HCT116 (cell line): Measurements from ENCODE around the gene HPS1. TPM values are rescaled to one million over a fixed set of nuclear protein-coding genes. Genes with fewer than 3 reads are reported as not detected.

Experiments used
- ATAC-seq: fragments of 200-7000 bp; cut with Tn5 transposase; 2 replicates; pipeline ENCODE4 v1.9.1; 2020; ENCODE audit warnings: mild to moderate bottlenecking, moderate library complexity
- BruUV-seq: library from RNA; stranded (reverse); fragments of 400-500 nt; replicated peaks from 2 replicates; lab custom pipeline; 2021; lab: Mats Ljungman, UMichigan
- CTCF ChIA-PET: fragments of 300-600 bp; sonication (Branson Sonifier 250); formaldehyde crosslinking; loops from one replicate; lab custom pipeline; 2021; ENCODE audit warnings: antibody characterized with exemption; lab: Charles Lee
- POLR2A ChIA-PET: fragments of 300-600, 350-600 bp; sonication (Branson Sonifier 250); formaldehyde crosslinking; loops from one replicate; lab custom pipeline; 2021; ENCODE audit warnings: antibody characterized with exemption; lab: Charles Lee
- RAD21 ChIA-PET, 2 experiments: fragments of 300-600 bp; sonication (Branson Sonifier 250); formaldehyde crosslinking; loops; one replicate each; lab custom pipeline; 2023; ENCODE audit warnings: low total read pairs in 2 of 2; ENCODE audit not compliant: uncharacterized antibody in 2 of 2, unreplicated experiment in 2 of 2, low non-redundant PET in 1 of 2; lab: Charles Lee
- DNase-seq: peaks from one replicate; pipeline ENCODE4 v3.0.0-alpha.2; 2010; ENCODE audit warnings: low read depth, low spot score
- H2AFZ ChIP-seq: fragments of 200-600 bp; shearing (Covaris generic), sonication (generic); 2 replicates; pipeline ENCODE4 v1.6.1; 2017; ENCODE audit warnings: low read depth, mixed run types, mixed read lengths, antibody characterized with exemption, low read length; ENCODE audit not compliant: poor library complexity, severe bottlenecking
- H3K27ac ChIP-seq: 2 replicates; pipeline ENCODE4 v1.5.1; 2012; ENCODE audit warnings: low read depth, low read length
- H3K27me3 ChIP-seq: fragments of 200-600 bp; sonication (generic); 2 replicates; pipeline ENCODE4 v1.6.1; 2016; ENCODE audit warnings: mixed run types, low read length, mixed read lengths; ENCODE audit not compliant: insufficient read depth
- H3K36me3 ChIP-seq, 2 experiments: fragments of 200-500 bp in 1 of 2; fragments of 200-600 bp in 1 of 2; sonication (Bioruptor generic) in 1 of 2; sonication (generic) in 1 of 2; 2 replicates each; pipeline versions ENCODE4 v1.5.1 to v1.6.1; 2014 to 2016; ENCODE audit warnings: low read length in 2 of 2, inconsistent platforms in 1 of 2, mixed read lengths in 1 of 2, mixed run types in 1 of 2; ENCODE audit not compliant: insufficient read depth in 2 of 2, control insufficient read depth in 1 of 2
- H3K4me1 ChIP-seq, 2 experiments: fragments of 200-600 bp in 1 of 2; sonication (generic) in 1 of 2; 2 replicates each; pipeline versions ENCODE4 v1.5.1 to v1.6.1; 2012 to 2017; ENCODE audit warnings: low read length in 2 of 2, inconsistent platforms in 1 of 2, mild to moderate bottlenecking in 1 of 2, mixed read lengths in 1 of 2, mixed run types in 1 of 2, moderate library complexity in 1 of 2; ENCODE audit not compliant: insufficient read depth in 2 of 2, control insufficient read depth in 1 of 2
- H3K4me2 ChIP-seq: fragments of 200-600 bp; sonication (generic); 2 replicates; pipeline ENCODE4 v1.6.1; 2017; ENCODE audit warnings: mixed run types, low read length, mixed read lengths
- H3K4me3 ChIP-seq, 2 experiments: fragments of 200-600 bp in 1 of 2; sonication (generic) in 1 of 2; replicated peaks in 1 of 2; 2 replicates each; pipeline ENCODE4 v1.5.1; 2011 to 2016; ENCODE audit warnings: low read length in 2 of 2, control low read depth in 1 of 2, low read depth in 1 of 2, mild to moderate bottlenecking in 1 of 2, mixed read lengths in 1 of 2, mixed run types in 1 of 2
- H3K79me2 ChIP-seq: fragments of 200-600 bp; sonication (generic); 2 replicates; pipeline ENCODE4 v1.6.1; 2017; ENCODE audit warnings: mild to moderate bottlenecking, mixed run types, low read length, moderate library complexity, mixed read lengths; ENCODE audit not compliant: insufficient read depth
- H3K9ac ChIP-seq: fragments of 200-600 bp; sonication (generic); 2 replicates; pipeline ENCODE4 v1.6.1; 2016; ENCODE audit warnings: low read length, mixed read lengths
- H3K9me2 ChIP-seq: fragments of 200-600 bp; sonication (generic), shearing (Covaris generic); 2 replicates; pipeline ENCODE4 v1.6.1; 2017; ENCODE audit warnings: mixed run types, mild to moderate bottlenecking, moderate library complexity; ENCODE audit not compliant: insufficient read depth
- H3K9me3 ChIP-seq, 2 experiments: fragments of 200-500 bp in 1 of 2; fragments of 200-600 bp in 1 of 2; sonication (Bioruptor generic) in 1 of 2; sonication (generic) in 1 of 2; 2 replicates each; pipeline ENCODE4 v1.6.1; 2014 to 2017; ENCODE audit warnings: low read length in 2 of 2, mixed read lengths in 2 of 2, inconsistent platforms in 1 of 2, low read depth in 1 of 2, mild to moderate bottlenecking in 1 of 2, mixed run types in 1 of 2, moderate library complexity in 1 of 2; ENCODE audit not compliant: control insufficient read depth in 1 of 2, insufficient read depth in 1 of 2
- H4K20me1 ChIP-seq: fragments of 200-600 bp; sonication (generic), shearing (Covaris generic); 2 replicates; pipeline ENCODE4 v1.6.1; 2017; ENCODE audit warnings: mixed run types, mild to moderate bottlenecking, moderate library complexity; ENCODE audit not compliant: insufficient read depth
- CBX3 ChIP-seq: IDR thresholded peaks from 2 replicates; pipeline ENCODE4 v1.6.1; 2012; ENCODE audit warnings: low read depth
- CEBPB ChIP-seq: IDR thresholded peaks from 2 replicates; pipeline ENCODE4 v1.6.1; 2012; ENCODE audit warnings: low read depth
- EZH2phosphoT487 ChIP-seq: fragments of 200-600 bp; IDR thresholded peaks from 2 replicates; pipeline ENCODE4 v1.6.1; 2018; ENCODE audit warnings: antibody characterized with exemption, borderline replicate concordance
- FOSL1 ChIP-seq: IDR thresholded peaks from 2 replicates; pipeline ENCODE4 v1.6.1; 2012; ENCODE audit warnings: low read depth
- JUND ChIP-seq: IDR thresholded peaks from 2 replicates; pipeline ENCODE4 v1.6.1; 2012
- RAD21 ChIP-seq: IDR thresholded peaks from 2 replicates; pipeline ENCODE4 v1.6.1; 2012; ENCODE audit warnings: low read depth, mild to moderate bottlenecking
- SRF ChIP-seq: IDR thresholded peaks from 2 replicates; pipeline ENCODE4 v1.6.1; 2012; ENCODE audit warnings: low read depth
- TCF7L2 ChIP-seq: IDR thresholded peaks from 2 replicates; pipeline ENCODE4 v1.7.0; 2011; ENCODE audit warnings: borderline replicate concordance, inconsistent platforms; ENCODE audit not compliant: insufficient read depth, insufficient read length; ENCODE audit errors: extremely low read depth
- YY1 ChIP-seq: IDR thresholded peaks from 2 replicates; pipeline ENCODE4 v1.6.1; 2011; ENCODE audit warnings: low read length, low read depth, moderate library complexity, mild to moderate bottlenecking; ENCODE audit not compliant: insufficient replicate concordance; ENCODE audit errors: extremely low read depth
- ZNF274 ChIP-seq: fragments of 200-500 bp; sonication (Bioruptor generic); IDR thresholded peaks from 2 replicates; pipeline ENCODE4 v1.6.1; 2014; ENCODE audit warnings: mild to moderate bottlenecking, low read depth, low read length, inconsistent platforms
- intact Hi-C: fragments of 100-400 bp; cut with micrococcal nuclease; formaldehyde crosslinking; loops from 2 replicates; pipeline ENCODE4 v1.10.0; 2022
- total RNA-seq: library from RNA; stranded (reverse); gene quantifications from one replicate; pipeline ENCODE4 v1.2.1, GENCODE V29; 2021; ENCODE audit not compliant: unreplicated experiment
- TF ChIP-seq, protein P1 (sequence below): IDR thresholded peaks from 2 replicates; pipeline ENCODE4 v1.6.1; 2011; ENCODE audit warnings: mild to moderate bottlenecking, low read length, moderate library complexity; ENCODE audit not compliant: insufficient replicate concordance; ENCODE audit errors: extremely low read depth
- TF ChIP-seq, protein P2 (sequence below): IDR thresholded peaks from 2 replicates; pipeline ENCODE4 v1.6.1; 2012; ENCODE audit warnings: low read depth

HPS1 gene
- total RNA-seq, 1 experiment from 2014 or later = 64.3 TPM

GRCh38 chr10:98465866-98466265 is 19.1 kb upstream of the HPS1 start (continued):
- TF ChIP-seq CEBPB = no peak

GRCh38 chr10:98463976-98464754 is 17.4 kb upstream of the HPS1 start:
- ChIA-PET RAD21 (no interaction called here), CTCF (no interaction called here), POLR2A (no interaction called here)
- no peaks in the 10 kb centered on the region for H3K9me2 ChIP-seq
- ATAC-seq (no peak), DNase-seq (no peak)
- H3K27me3 ChIP-seq = no peaks in the 10 kb centered on the region
- no peaks in the 10 kb centered on the region for H3K79me2 ChIP-seq
- no peak for TF ChIP-seq YY1
- TF ChIP-seq RAD21 = no peak
- TF ChIP-seq JUND = no peak
- TF ChIP-seq SRF = no peak
- no peak for TF ChIP-seq EZH2phosphoT487
- TF ChIP-seq ZNF274 = no peak
- H3K27ac ChIP-seq = no peak overlapping the region
- no peaks in the 10 kb centered on the region for H3K36me3 ChIP-seq
- no peak overlapping the region for H2AFZ ChIP-seq
- no TSS peak for BruUV-seq
- H3K4me3 ChIP-seq = no peak overlapping the region
- H3K4me1 ChIP-seq = peaks cover 11 to 26% of the 10 kb centered on the region in 2 experiments
- H3K4me2 ChIP-seq = no peak overlapping the region
- no peaks in the 10 kb centered on the region for H4K20me1 ChIP-seq
- intact Hi-C loops = loop anchor here (10.0 kb wide), 1 partner anchor 911 kb away; no protein-coding TSS in a partner anchor
- H3K9me3 ChIP-seq = no peaks in the 10 kb centered on the region
- no peak overlapping the region for H3K9ac ChIP-seq

- DNase-seq (no peak), ATAC-seq (no peak)
- H3K36me3 ChIP-seq = no peaks in the 10 kb centered on the region
- RAD21 ChIA-PET = no interaction called here
- CTCF ChIA-PET = no interaction called here
- no peaks in the 10 kb centered on the region for H3K9me2 ChIP-seq
- no peaks in the 10 kb centered on the region for H3K9me3 ChIP-seq
- H3K27ac ChIP-seq = no peak overlapping the region
- H2AFZ ChIP-seq = no peak overlapping the region
- intact Hi-C loops = loop anchor here (10.0 kb wide), 1 partner anchor 912 kb away; no protein-coding TSS in a partner anchor
- no peak overlapping the region for H3K9ac ChIP-seq
- POLR2A ChIA-PET = no interaction called here
- H3K27me3 ChIP-seq = no peaks in the 10 kb centered on the region; the same call in 1 of the 2 replicates
- H3K79me2 ChIP-seq = no peaks in the 10 kb centered on the region
- peaks cover 11 to 26% of the 10 kb centered on the region in 2 experiments for H3K4me1 ChIP-seq
- no TSS peak for BruUV-seq
- no peak overlapping the region for H3K4me3 ChIP-seq
- no peaks in the 10 kb centered on the region for H4K20me1 ChIP-seq
- no peak overlapping the region for H3K4me2 ChIP-seq
- TF ChIP-seq, protein P1, sequence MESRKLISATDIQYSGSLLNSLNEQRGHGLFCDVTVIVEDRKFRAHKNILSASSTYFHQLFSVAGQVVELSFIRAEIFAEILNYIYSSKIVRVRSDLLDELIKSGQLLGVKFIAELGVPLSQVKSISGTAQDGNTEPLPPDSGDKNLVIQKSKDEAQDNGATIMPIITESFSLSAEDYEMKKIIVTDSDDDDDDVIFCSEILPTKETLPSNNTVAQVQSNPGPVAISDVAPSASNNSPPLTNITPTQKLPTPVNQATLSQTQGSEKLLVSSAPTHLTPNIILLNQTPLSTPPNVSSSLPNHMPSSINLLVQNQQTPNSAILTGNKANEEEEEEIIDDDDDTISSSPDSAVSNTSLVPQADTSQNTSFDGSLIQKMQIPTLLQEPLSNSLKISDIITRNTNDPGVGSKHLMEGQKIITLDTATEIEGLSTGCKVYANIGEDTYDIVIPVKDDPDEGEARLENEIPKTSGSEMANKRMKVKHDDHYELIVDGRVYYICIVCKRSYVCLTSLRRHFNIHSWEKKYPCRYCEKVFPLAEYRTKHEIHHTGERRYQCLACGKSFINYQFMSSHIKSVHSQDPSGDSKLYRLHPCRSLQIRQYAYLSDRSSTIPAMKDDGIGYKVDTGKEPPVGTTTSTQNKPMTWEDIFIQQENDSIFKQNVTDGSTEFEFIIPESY = no peak
- no peak for TF ChIP-seq ZNF274
- no peak for TF ChIP-seq CBX3
- TF ChIP-seq FOSL1 = no peak
- TF ChIP-seq TCF7L2 = no peak
- TF ChIP-seq, protein P2, sequence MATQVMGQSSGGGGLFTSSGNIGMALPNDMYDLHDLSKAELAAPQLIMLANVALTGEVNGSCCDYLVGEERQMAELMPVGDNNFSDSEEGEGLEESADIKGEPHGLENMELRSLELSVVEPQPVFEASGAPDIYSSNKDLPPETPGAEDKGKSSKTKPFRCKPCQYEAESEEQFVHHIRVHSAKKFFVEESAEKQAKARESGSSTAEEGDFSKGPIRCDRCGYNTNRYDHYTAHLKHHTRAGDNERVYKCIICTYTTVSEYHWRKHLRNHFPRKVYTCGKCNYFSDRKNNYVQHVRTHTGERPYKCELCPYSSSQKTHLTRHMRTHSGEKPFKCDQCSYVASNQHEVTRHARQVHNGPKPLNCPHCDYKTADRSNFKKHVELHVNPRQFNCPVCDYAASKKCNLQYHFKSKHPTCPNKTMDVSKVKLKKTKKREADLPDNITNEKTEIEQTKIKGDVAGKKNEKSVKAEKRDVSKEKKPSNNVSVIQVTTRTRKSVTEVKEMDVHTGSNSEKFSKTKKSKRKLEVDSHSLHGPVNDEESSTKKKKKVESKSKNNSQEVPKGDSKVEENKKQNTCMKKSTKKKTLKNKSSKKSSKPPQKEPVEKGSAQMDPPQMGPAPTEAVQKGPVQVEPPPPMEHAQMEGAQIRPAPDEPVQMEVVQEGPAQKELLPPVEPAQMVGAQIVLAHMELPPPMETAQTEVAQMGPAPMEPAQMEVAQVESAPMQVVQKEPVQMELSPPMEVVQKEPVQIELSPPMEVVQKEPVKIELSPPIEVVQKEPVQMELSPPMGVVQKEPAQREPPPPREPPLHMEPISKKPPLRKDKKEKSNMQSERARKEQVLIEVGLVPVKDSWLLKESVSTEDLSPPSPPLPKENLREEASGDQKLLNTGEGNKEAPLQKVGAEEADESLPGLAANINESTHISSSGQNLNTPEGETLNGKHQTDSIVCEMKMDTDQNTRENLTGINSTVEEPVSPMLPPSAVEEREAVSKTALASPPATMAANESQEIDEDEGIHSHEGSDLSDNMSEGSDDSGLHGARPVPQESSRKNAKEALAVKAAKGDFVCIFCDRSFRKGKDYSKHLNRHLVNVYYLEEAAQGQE = no peak
- no peak for TF ChIP-seq SRF
These were observed 16.3 kb upstream of the HPS1 start for GRCh38 chr10:98463016-98463415.
